Glutamatergic neuron (in vitro differentiated cells): ENCODE data around the gene VRK1. TPM values are rescaled to one million over a fixed set of nuclear protein-coding genes. Genes with fewer than 3 reads are reported as not detected.

Experiments used
- DNase-seq: peaks from one replicate; pipeline ENCODE4 v3.0.0; 2022
- H3K27ac Mint-ChIP-seq: one replicate; pipeline ENCODE4 v1.8.0; 2020; ENCODE audit warnings: mild to moderate bottlenecking, mixed read lengths, inconsistent platforms; ENCODE audit not compliant: unreplicated experiment
- H3K27me3 Mint-ChIP-seq: one replicate; pipeline ENCODE4 v1.8.0; 2020; ENCODE audit warnings: mild to moderate bottlenecking, moderate library complexity, mixed read lengths, inconsistent platforms; ENCODE audit not compliant: unreplicated experiment
- H3K36me3 Mint-ChIP-seq: one replicate; pipeline ENCODE4 v1.8.0; 2020; ENCODE audit warnings: mild to moderate bottlenecking, mixed read lengths, inconsistent platforms; ENCODE audit not compliant: unreplicated experiment
- H3K4me1 Mint-ChIP-seq: one replicate; pipeline ENCODE4 v1.8.0; 2020; ENCODE audit warnings: mild to moderate bottlenecking, low read depth, mixed read lengths, inconsistent platforms; ENCODE audit not compliant: unreplicated experiment
- H3K4me3 Mint-ChIP-seq: one replicate; pipeline ENCODE4 v1.8.0; 2020; ENCODE audit warnings: mild to moderate bottlenecking, mixed read lengths, inconsistent platforms; ENCODE audit not compliant: unreplicated experiment
- H3K9me3 Mint-ChIP-seq: one replicate; pipeline ENCODE4 v1.8.0; 2020; ENCODE audit warnings: mild to moderate bottlenecking, moderate library complexity, mixed read lengths, inconsistent platforms; ENCODE audit not compliant: unreplicated experiment
- CTCF ChIP-seq: fragments of 200-600 bp; sonication (generic); IDR thresholded peaks from one replicate; pipeline ENCODE4 v1.5.0; 2021; ENCODE audit not compliant: partially characterized antibody, unreplicated experiment
- total RNA-seq: library from RNA; stranded (reverse); fragmentation: NEBNext Ultra II Directional; extraction: Animal tissue kit (Norgen Biotek cat#: 25700); gene quantifications from one replicate; pipeline ENCODE4 v1.2.1, GENCODE V29; 2021; ENCODE audit not compliant: unreplicated experiment

The VRK1 gene
- total RNA-seq, 1 donor from 2014 or later: 50.5 TPM

GRCh38 chr14:96902004-96902403 is 104.8 kb downstream of the VRK1 start:
- Mint-ChIP-seq H3K9me3 (peaks cover 2% of the 10 kb centered on the region), H3K27me3 (no peaks in the 10 kb centered on the region), H3K36me3 (peaks cover 6% of the 10 kb centered on the region), H3K27ac (no peak overlapping the region), H3K4me3 (no peak overlapping the region), H3K4me1 (peaks cover 5% of the 10 kb centered on the region)
- no peak for TF ChIP-seq CTCF
- DNase-seq: no peak

GRCh38 chr14:96903444-96904023 is 106.4 kb downstream of the VRK1 start:
- peaks cover 5% of the 10 kb centered on the region for H3K4me1 Mint-ChIP-seq
- TF ChIP-seq CTCF: no peak
- no peak for DNase-seq
- H3K4me3 Mint-ChIP-seq: no peak overlapping the region
- peaks cover 9% of the 10 kb centered on the region for H3K36me3 Mint-ChIP-seq
- no peak overlapping the region for H3K27ac Mint-ChIP-seq
- peaks cover 2% of the 10 kb centered on the region for H3K9me3 Mint-ChIP-seq
- H3K27me3 Mint-ChIP-seq: peaks cover 5% of the 10 kb centered on the region

GRCh38 chr14:96904201-96904600 is 107.0 kb downstream of the VRK1 start:
- H3K9me3 Mint-ChIP-seq: peaks cover 2% of the 10 kb centered on the region
- H3K36me3 Mint-ChIP-seq: peaks cover 10% of the 10 kb centered on the region
- TF ChIP-seq CTCF: no peak
- H3K4me3 Mint-ChIP-seq: no peak overlapping the region
- H3K4me1 Mint-ChIP-seq: peaks cover 5% of the 10 kb centered on the region
- peaks cover 5% of the 10 kb centered on the region for H3K27me3 Mint-ChIP-seq
- no peak overlapping the region for H3K27ac Mint-ChIP-seq
- DNase-seq: no peak

GRCh38 chr14:96905065-96905464 is 107.9 kb downstream of the VRK1 start:
- Mint-ChIP-seq H3K9me3 (peaks cover 4% of the 10 kb centered on the region), H3K27me3 (peaks cover 5% of the 10 kb centered on the region), H3K36me3 (peaks cover 19% of the 10 kb centered on the region), H3K27ac (no peak overlapping the region), H3K4me3 (no peak overlapping the region), H3K4me1 (peaks cover 5% of the 10 kb centered on the region)
- no peak for DNase-seq
- TF ChIP-seq CTCF: no peak

GRCh38 chr14:96905825-96906224 is 108.6 kb downstream of the VRK1 start:
- peaks cover 4% of the 10 kb centered on the region for H3K9me3 Mint-ChIP-seq
- H3K27ac Mint-ChIP-seq: no peak overlapping the region
- no peak for DNase-seq
- peaks cover 5% of the 10 kb centered on the region for H3K4me1 Mint-ChIP-seq
- H3K27me3 Mint-ChIP-seq: peaks cover 5% of the 10 kb centered on the region
- H3K4me3 Mint-ChIP-seq: no peak overlapping the region
- no peak for TF ChIP-seq CTCF
- H3K36me3 Mint-ChIP-seq: peaks cover 23% of the 10 kb centered on the region
